H9 (cell line): Measurements from ENCODE around the gene DICER1. TPM values are rescaled to one million over a fixed set of nuclear protein-coding genes. Genes with fewer than 3 reads are reported as not detected.
"Not testable (repeated sequence)": the region's sequence is repeated elsewhere in the genome, so short reads cannot be mapped to it uniquely, and the experiment has no call there.

Experiments
- DNase-seq: peaks from one replicate; pipeline ENCODE4 v3.0.0-alpha.2; 2017
- H2AFZ ChIP-seq: one replicate; pipeline ENCODE4 v1.6.1; 2013; ENCODE audit warnings: mild to moderate bottlenecking, low read length, control low read depth, moderate library complexity
- H2AK5ac ChIP-seq: 2 replicates; pipeline ENCODE4 v1.6.1; 2013; ENCODE audit warnings: low read length, control low read depth, mixed read lengths; ENCODE audit not compliant: insufficient read length
- H2BK120ac ChIP-seq: one replicate; pipeline ENCODE4 v1.6.1; 2013; ENCODE audit warnings: low read depth, mild to moderate bottlenecking, low read length, control low read depth, inconsistent platforms; ENCODE audit not compliant: poor library complexity, severe bottlenecking
- H2BK12ac ChIP-seq: 2 replicates; pipeline ENCODE4 v1.6.1; 2013; ENCODE audit warnings: low read length, control low read depth, mixed read lengths, low read depth; ENCODE audit not compliant: insufficient read length
- H2BK15ac ChIP-seq: 2 replicates; pipeline ENCODE4 v1.6.1; 2013; ENCODE audit warnings: low read depth, low read length, control low read depth
- H2BK20ac ChIP-seq: one replicate; pipeline ENCODE4 v1.6.1; 2013; ENCODE audit warnings: low read depth, mild to moderate bottlenecking, low read length, control low read depth, inconsistent platforms; ENCODE audit not compliant: poor library complexity, severe bottlenecking
- H2BK5ac ChIP-seq: 2 replicates; pipeline ENCODE4 v1.6.1; 2013; ENCODE audit warnings: low read length, control low read depth, mixed read lengths; ENCODE audit not compliant: insufficient read length
- H3K14ac ChIP-seq: 2 replicates; pipeline ENCODE4 v1.6.1; 2013; ENCODE audit warnings: low read length, control low read depth; ENCODE audit not compliant: insufficient read depth
- H3K18ac ChIP-seq: 2 replicates; pipeline ENCODE4 v1.6.1; 2013; ENCODE audit warnings: low read depth, mild to moderate bottlenecking, mixed read lengths, low read length, control low read depth; ENCODE audit not compliant: insufficient read length
- H3K23ac ChIP-seq: 2 replicates; pipeline ENCODE4 v1.6.1; 2013; ENCODE audit warnings: low read length, control low read depth, mixed read lengths, low read depth; ENCODE audit not compliant: insufficient read length
- H3K23me2 ChIP-seq: 2 replicates; pipeline ENCODE4 v1.6.1; 2013; ENCODE audit warnings: low read depth, mild to moderate bottlenecking, mixed read lengths, low read length, control low read depth; ENCODE audit not compliant: insufficient read length, poor library complexity, severe bottlenecking
- H3K27ac ChIP-seq: 2 replicates; pipeline ENCODE4 v1.5.1; 2013; ENCODE audit warnings: low read length, control low read depth, mixed read lengths, low read depth; ENCODE audit not compliant: insufficient read length
- H3K27me3 ChIP-seq: 2 replicates; pipeline ENCODE4 v1.6.1; 2013; ENCODE audit warnings: low read length, control low read depth, inconsistent platforms; ENCODE audit not compliant: insufficient read depth
- H3K4ac ChIP-seq: 2 replicates; pipeline ENCODE4 v1.6.1; 2013; ENCODE audit warnings: low read depth, mild to moderate bottlenecking, control low read depth, inconsistent platforms, low read length, moderate library complexity
- H3K4me1 ChIP-seq: 2 replicates; pipeline ENCODE4 v1.6.1; 2013; ENCODE audit warnings: low read length, control low read depth, inconsistent platforms; ENCODE audit not compliant: insufficient read depth
- H3K4me2 ChIP-seq: 2 replicates; pipeline ENCODE4 v1.6.1; 2013; ENCODE audit warnings: low read length, control low read depth, mixed read lengths; ENCODE audit not compliant: insufficient read length, insufficient read depth
- H3K56ac ChIP-seq: 2 replicates; pipeline ENCODE4 v1.6.1; 2013; ENCODE audit warnings: low read depth, mild to moderate bottlenecking, mixed read lengths, low read length, control low read depth; ENCODE audit not compliant: insufficient read length
- H3K79me1 ChIP-seq: 2 replicates; pipeline ENCODE4 v1.6.1; 2013; ENCODE audit warnings: low read depth, mild to moderate bottlenecking, moderate library complexity, low read length, control low read depth, inconsistent platforms; ENCODE audit not compliant: insufficient read depth, poor library complexity, severe bottlenecking
- H3K79me2 ChIP-seq: 2 replicates; pipeline ENCODE4 v1.6.1; 2013; ENCODE audit warnings: low read length, control low read depth, inconsistent platforms; ENCODE audit not compliant: insufficient read depth
- H3K9ac ChIP-seq: 2 replicates; pipeline ENCODE4 v1.6.1; 2013; ENCODE audit warnings: low read length, control low read depth, mixed read lengths; ENCODE audit not compliant: insufficient read length; ENCODE audit errors: extremely low read depth
- H3K9me3 ChIP-seq: one replicate; pipeline ENCODE4 v1.6.1; 2013; ENCODE audit warnings: low read depth, low read length, inconsistent platforms; ENCODE audit not compliant: control insufficient read depth
- H3T11ph ChIP-seq: one replicate; pipeline ENCODE4 v1.6.1; 2013; ENCODE audit warnings: mild to moderate bottlenecking, low read length, control low read depth, inconsistent platforms
- H4K20me1 ChIP-seq: one replicate; pipeline ENCODE4 v1.6.1; 2013; ENCODE audit not compliant: control insufficient read depth, insufficient read length, insufficient read depth
- H4K5ac ChIP-seq: 2 replicates; pipeline ENCODE4 v1.6.1; 2013; ENCODE audit warnings: low read depth, mild to moderate bottlenecking, mixed read lengths, low read length, control low read depth; ENCODE audit not compliant: insufficient read length
- H4K8ac ChIP-seq: replicated peaks from 2 replicates; pipeline ENCODE4 v1.6.1; 2013; ENCODE audit warnings: low read length, control low read depth, mixed read lengths, low read depth; ENCODE audit not compliant: insufficient read length
- H4K91ac ChIP-seq: 2 replicates; pipeline ENCODE4 v1.6.1; 2013; ENCODE audit warnings: low read depth, mild to moderate bottlenecking, moderate library complexity, mixed read lengths, low read length, control low read depth; ENCODE audit not compliant: insufficient read length
- H3K27ac Mint-ChIP-seq, 3 experiments: 2 replicates in 2 of 3; 3 replicates in 1 of 3; pipeline ENCODE4 v1.8.0; 2020 to 2021; ENCODE audit warnings: mixed read lengths in 3 of 3, mild to moderate bottlenecking in 1 of 3, moderate library complexity in 1 of 3
- H3K27me3 Mint-ChIP-seq: 2 replicates; pipeline ENCODE4 v1.8.0; 2021; ENCODE audit warnings: low read depth, mild to moderate bottlenecking, moderate library complexity, mixed read lengths
- H3K36me3 Mint-ChIP-seq, 3 experiments: 2 replicates in 2 of 3; 3 replicates in 1 of 3; pipeline ENCODE4 v1.8.0; 2020 to 2021; ENCODE audit warnings: low read depth in 3 of 3, mixed read lengths in 3 of 3; ENCODE audit not compliant: insufficient read depth in 1 of 3
- H3K4me1 Mint-ChIP-seq, 2 experiments: 2 replicates each; pipeline ENCODE4 v1.8.0; 2020; ENCODE audit warnings: mixed read lengths in 2 of 2
- H3K4me3 Mint-ChIP-seq, 2 experiments: 2 replicates in 1 of 2; 3 replicates in 1 of 2; pipeline ENCODE4 v1.8.0; 2020 to 2021; ENCODE audit warnings: mild to moderate bottlenecking in 2 of 2, mixed read lengths in 2 of 2, moderate library complexity in 1 of 2
- H3K9me3 Mint-ChIP-seq, 2 experiments: 2 replicates in 1 of 2; 3 replicates in 1 of 2; pipeline ENCODE4 v1.8.0; 2020; ENCODE audit warnings: mild to moderate bottlenecking in 2 of 2, mixed read lengths in 2 of 2, moderate library complexity in 1 of 2
- CTCF ChIP-seq: fragments of 200-600 bp; sonication (generic); conservative IDR thresholded peaks from 3 replicates; pipeline ENCODE4 v1.8.0; 2021; ENCODE audit warnings: antibody characterized with exemption, mild to moderate bottlenecking
- WGBS: extraction: QIAGEN DNeasy Blood & Tissue Kit; methylation state at CpG from one replicate; pipeline ENCODE4 v1.1.7; 2013; ENCODE audit warnings: missing lambda C conversion rate, low lambda C conversion rate, mixed read lengths; ENCODE audit not compliant: insufficient read length; ENCODE audit errors: extremely low coverage; 5-methylcytosine and 5-hydroxymethylcytosine counted together
- total RNA-seq: library from RNA; stranded (reverse); gene quantifications from 2 replicates; pipeline ENCODE4 v1.2.1, GENCODE V29; 2021

The DICER1 gene
- total RNA-seq, 1 experiment from 2014 or later: 57.0 TPM

- no peak overlapping the region for H2BK120ac ChIP-seq
- Mint-ChIP-seq H3K4me1 (peaks cover 16 to 17% of the 10 kb centered on the region in 2 experiments), H3K27ac (peak overlapping the region in 2 of 3 experiments; percentile 75 to 80; a peak in 5 of 7 replicates), H3K27me3 (no peaks in the 10 kb centered on the region), H3K36me3 (no peaks in the 10 kb centered on the region; a peak in 3 of 7 replicates), H3K4me3 (no peak overlapping the region), H3K9me3 (no peaks in the 10 kb centered on the region; a peak in 1 of 5 replicates)
- H3K4ac ChIP-seq: no peak overlapping the region
- TF ChIP-seq CTCF: no peak
- no peak overlapping the region for H2AK5ac ChIP-seq
- no peaks in the 10 kb centered on the region for H4K20me1 ChIP-seq
- WGBS: no CpG with 5 or more reads among the region's 8 CpGs
- H3K23ac ChIP-seq: no peak overlapping the region
- no peak overlapping the region for H3K18ac ChIP-seq
- no peaks in the 10 kb centered on the region for H3K23me2 ChIP-seq
- H3K79me1 ChIP-seq: no peaks in the 10 kb centered on the region
- no peak overlapping the region for H2BK20ac ChIP-seq
- DNase-seq: no peak
- H3K27me3 ChIP-seq: no peaks in the 10 kb centered on the region
- H2BK12ac ChIP-seq: no peak overlapping the region
- H2BK15ac ChIP-seq: no peak overlapping the region
- no peak overlapping the region for H3T11ph ChIP-seq
- no peak overlapping the region for H3K4me2 ChIP-seq
- no peak overlapping the region for H4K8ac ChIP-seq
- no peaks in the 10 kb centered on the region for H3K79me2 ChIP-seq
- no peak overlapping the region for H4K91ac ChIP-seq
- H4K5ac ChIP-seq: no peak overlapping the region
- H3K27ac ChIP-seq: no peak overlapping the region
- H2AFZ ChIP-seq: no peak overlapping the region
- no peak overlapping the region for H3K14ac ChIP-seq
- H2BK5ac ChIP-seq: no peak overlapping the region
- H3K56ac ChIP-seq: no peak overlapping the region
- H3K9me3 ChIP-seq: no peaks in the 10 kb centered on the region
- no peak overlapping the region for H3K9ac ChIP-seq
- no peaks in the 10 kb centered on the region; the same call in 1 of the 2 replicates for H3K4me1 ChIP-seq
Observed at GRCh38 chr14:95180966-95181741, 23.8 kb upstream of the DICER1 start.

GRCh38 chr14:95175670-95176069 lies 18.3 kb upstream of the DICER1 start:
- not testable (repeated sequence) for H3K4me1 Mint-ChIP-seq, H3K56ac ChIP-seq, H3K4me3 Mint-ChIP-seq, H4K8ac ChIP-seq, H3K23ac ChIP-seq, H3K4me2 ChIP-seq, H3K27ac ChIP-seq, H3K27ac Mint-ChIP-seq, H3K79me1 ChIP-seq, H3K4me1 ChIP-seq, H3K9me3 ChIP-seq, H2AK5ac ChIP-seq, H3K9me3 Mint-ChIP-seq, H2BK5ac ChIP-seq, DNase-seq, H4K91ac ChIP-seq, H3K4ac ChIP-seq, H2BK12ac ChIP-seq, H3K27me3 Mint-ChIP-seq, H2BK120ac ChIP-seq, H4K20me1 ChIP-seq, H3K18ac ChIP-seq, H2BK15ac ChIP-seq, H2BK20ac ChIP-seq, H2AFZ ChIP-seq, H3T11ph ChIP-seq, H3K14ac ChIP-seq, H4K5ac ChIP-seq, H3K23me2 ChIP-seq, H3K36me3 Mint-ChIP-seq, H3K27me3 ChIP-seq, H3K79me2 ChIP-seq, H3K9ac ChIP-seq
- WGBS: no CpG with 5 or more reads among the region's 3 CpGs
